IPS-18c (cell line): ENCODE measurements around the gene PNLDC1.

ENCODE experiments used
- H3K4me3 ChIP-seq: 2 replicates; pipeline ENCODE4 v1.7.0; 2013; ENCODE audit warnings: low read depth, mild to moderate bottlenecking, low read length, moderate library complexity; ENCODE audit not compliant: insufficient read depth
- H3K9me3 ChIP-seq: one replicate; pipeline ENCODE4 v1.6.1; 2013; ENCODE audit warnings: mild to moderate bottlenecking, low read length, moderate library complexity; ENCODE audit not compliant: control insufficient read depth, insufficient read depth

PNLDC1 gene

GRCh38 chr6:159800141-159800865, at the start of gene PNLDC1:
PNLDC1 (plus strand) TSS chr6:159800276; CDS start chr6:159800308, 32 bp downstream.
- Histone ChIP-seq H3K4me3 (no peak within 1 kb of the TSS), H3K9me3 (peaks cover 2% of the 10 kb centered on the region)

- H3K9me3 ChIP-seq: no peaks in the 10 kb centered on the region
These were observed 48.6 kb upstream of the PNLDC1 start for GRCh38 chr6:159751448-159751847.

GRCh38 chr6:159753081-159753872, 46.8 kb upstream of the PNLDC1 start:
- H3K4me3 ChIP-seq: no peak overlapping the region
- no peaks in the 10 kb centered on the region for H3K9me3 ChIP-seq

More at GRCh38 chr6:159751448-159751847, 48.6 kb upstream of the PNLDC1 start:
- no peak overlapping the region for H3K4me3 ChIP-seq

GRCh38 chr6:159754401-159754800, 45.7 kb upstream of the PNLDC1 start:
- Histone ChIP-seq H3K9me3 (no peaks in the 10 kb centered on the region), H3K4me3 (no peak overlapping the region)

DNA sequence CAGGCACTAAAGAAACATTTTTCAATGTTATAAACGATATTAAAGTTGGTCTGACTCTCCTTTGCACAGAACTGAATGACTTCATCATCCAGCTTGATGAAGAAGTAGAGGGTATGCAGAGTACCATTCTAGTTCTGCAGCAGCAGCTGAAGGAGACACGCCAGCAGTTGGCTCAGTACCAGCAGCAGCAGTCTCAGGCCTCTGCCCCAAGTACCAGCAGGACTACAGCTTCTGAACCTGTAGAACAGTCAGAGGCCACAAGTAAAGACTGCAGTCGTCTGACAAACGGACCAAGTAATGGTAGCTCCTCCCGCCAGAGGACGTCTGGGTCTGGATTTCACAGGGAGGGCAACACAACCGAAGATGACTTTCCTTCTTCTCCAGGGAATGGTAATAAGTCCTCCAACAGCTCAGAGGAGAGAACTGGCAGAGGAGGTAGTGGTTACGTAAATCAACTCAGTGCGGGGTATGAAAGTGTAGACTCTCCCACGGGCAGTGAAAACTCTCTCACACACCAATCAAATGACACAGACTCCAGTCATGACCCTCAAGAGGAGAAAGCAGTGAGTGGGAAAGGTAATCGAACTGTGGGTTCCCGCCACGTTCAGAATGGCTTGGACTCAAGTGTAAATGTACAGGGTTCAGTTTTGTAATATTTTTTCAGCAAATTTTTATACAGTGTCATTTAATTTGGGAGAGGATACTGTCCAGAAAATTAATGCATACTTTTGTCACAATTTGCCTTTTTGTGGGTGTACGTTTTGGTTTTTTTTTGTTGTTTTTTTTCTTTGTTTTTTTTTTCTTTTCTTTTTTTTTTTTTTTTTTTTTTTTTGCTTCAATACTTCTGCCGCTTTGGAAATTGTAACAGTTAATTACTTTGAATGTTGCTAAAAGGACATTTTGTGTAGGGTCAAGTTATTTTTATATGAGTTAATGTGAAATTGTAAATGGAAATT, 44.8 kb upstream of the PNLDC1 start:
- no peaks in the 10 kb centered on the region for H3K9me3 ChIP-seq
- no peak overlapping the region for H3K4me3 ChIP-seq

- Histone ChIP-seq H3K4me3 (no peak overlapping the region), H3K9me3 (no peaks in the 10 kb centered on the region)
These were observed 43.6 kb upstream of the PNLDC1 start for GRCh38 chr6:159756508-159756907.

DNA sequence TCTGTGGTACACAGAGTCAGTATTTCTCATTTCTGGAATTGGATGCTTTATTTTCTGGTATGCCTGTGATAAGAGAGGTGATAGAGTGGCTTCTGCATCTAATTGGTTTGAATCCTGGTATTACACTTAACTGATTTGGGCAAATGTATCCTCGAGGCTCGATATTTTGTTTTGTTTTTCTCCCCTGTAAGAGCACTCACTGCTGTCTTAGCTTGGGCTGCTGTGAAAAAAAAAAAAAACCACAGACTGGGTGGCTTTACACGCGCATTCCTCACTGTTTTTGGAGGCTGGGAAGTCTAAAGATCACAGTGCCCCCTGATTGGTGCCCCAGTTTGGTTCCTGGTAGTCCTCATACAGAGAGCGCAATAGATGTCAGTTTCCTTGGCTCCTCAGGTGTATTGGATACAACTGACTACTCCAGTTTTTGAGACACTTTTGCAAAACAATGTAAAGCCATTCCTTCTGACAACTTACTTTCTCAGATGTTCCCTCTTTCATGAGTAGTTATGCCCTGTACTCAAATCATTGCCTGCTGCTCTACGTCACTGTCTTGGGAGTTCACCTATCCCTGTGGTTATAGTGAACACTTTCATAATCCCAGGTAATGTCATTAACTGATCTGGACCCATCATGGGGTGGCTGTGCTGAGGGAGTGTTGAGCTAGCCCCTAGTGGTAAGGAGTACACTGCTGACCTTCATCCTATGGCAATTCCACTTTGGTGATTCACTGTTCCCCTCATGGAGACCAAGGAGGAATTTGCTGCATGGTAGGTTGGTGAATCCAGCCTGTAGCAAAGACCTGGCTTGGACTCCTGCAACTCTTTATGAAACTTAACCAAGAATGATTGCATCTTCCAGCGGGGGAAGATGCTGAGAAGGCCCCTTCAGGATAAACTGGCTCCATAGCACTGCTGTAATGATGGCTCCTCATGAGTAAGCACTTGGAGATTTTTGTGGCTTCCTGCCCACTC, 41.8 kb upstream of the PNLDC1 start:
- Histone ChIP-seq H3K4me3 (no peak overlapping the region), H3K9me3 (no peaks in the 10 kb centered on the region)

DNA sequence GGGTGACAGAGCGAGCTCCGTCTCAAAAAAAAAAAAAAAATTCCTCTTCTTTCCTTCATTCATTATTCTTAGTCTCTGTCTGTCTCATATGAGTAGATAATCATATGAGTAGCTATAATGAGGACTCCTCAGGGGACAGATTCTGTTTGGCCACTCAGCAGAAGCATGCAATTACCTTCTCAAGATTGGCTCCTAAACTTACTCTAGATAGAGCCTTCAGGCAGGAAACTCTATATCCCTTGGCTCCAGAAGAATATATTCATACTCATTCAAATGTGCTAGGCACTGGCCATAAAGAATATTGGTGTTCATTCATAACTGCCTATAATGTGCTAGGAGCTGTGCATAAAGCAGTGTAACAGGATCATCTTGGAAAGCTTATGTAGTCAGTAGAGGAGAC, 40.4 kb upstream of the PNLDC1 start:
- H3K4me3 ChIP-seq: no peak overlapping the region
- no peaks in the 10 kb centered on the region for H3K9me3 ChIP-seq

GRCh38 chr6:159760602-159761057, 39.4 kb upstream of the PNLDC1 start:
- H3K4me3 ChIP-seq: peak overlapping the region; percentile 71
- H3K9me3 ChIP-seq: no peaks in the 10 kb centered on the region

GRCh38 chr6:159761129-159761872, 38.8 kb upstream of the PNLDC1 start:
- Histone ChIP-seq H3K9me3 (no peaks in the 10 kb centered on the region), H3K4me3 (peak overlapping the region; percentile 71)

DNA sequence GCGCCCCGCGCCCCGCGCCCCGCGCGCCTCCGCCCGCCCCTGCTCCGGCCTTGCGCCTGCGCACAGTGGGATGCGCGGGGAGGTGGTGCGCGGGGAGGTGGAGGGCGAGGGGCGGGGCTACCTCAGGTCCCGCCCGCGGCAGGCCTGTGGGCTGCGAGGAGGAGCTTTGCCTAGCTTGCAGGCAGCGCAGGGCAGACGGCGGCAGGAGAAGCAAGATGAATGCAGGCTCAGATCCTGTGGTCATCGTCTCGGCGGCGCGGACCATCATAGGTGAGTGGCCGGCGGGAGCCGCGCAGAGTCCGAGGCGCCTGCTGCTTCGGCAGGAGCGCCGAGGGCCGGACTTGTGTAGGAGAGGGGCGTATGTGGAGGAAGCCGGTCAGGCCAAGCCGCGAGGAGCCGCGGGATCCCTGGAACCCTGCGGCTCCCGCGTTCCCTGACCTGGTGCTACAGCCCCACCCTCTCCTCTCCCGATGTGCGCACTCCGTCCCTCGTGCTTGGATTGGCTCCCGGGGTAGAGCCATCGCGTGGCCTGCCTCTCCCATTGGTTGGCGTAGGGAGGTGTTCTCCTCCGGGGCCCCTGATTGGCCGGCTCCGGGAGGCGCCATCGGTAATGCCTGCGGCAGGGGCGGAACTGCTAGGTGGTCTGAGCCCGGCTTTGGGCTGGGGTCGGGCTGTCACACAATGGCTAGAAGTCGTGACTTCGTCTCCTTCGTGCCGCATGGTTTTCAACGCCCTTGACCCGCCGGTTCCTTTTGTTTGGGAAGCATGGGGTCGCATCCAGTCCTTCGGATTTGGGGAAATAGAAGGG, 38.0 kb upstream of the PNLDC1 start, which contains the start of gene ACAT2:
Gene ACAT2 (plus strand): TSS at position 173 of the 808 bp plus-strand sequence. CDS start 43 bp downstream, at position 216.
- Histone ChIP-seq H3K4me3 (peak within 1 kb of the TSS; percentile 96), H3K9me3 (no peaks in the 10 kb centered on the region)

- Histone ChIP-seq H3K9me3 (no peaks in the 10 kb centered on the region), H3K4me3 (peak overlapping the region; percentile 96)
These were observed 37.3 kb upstream of the PNLDC1 start for GRCh38 chr6:159762681-159763293.

DNA sequence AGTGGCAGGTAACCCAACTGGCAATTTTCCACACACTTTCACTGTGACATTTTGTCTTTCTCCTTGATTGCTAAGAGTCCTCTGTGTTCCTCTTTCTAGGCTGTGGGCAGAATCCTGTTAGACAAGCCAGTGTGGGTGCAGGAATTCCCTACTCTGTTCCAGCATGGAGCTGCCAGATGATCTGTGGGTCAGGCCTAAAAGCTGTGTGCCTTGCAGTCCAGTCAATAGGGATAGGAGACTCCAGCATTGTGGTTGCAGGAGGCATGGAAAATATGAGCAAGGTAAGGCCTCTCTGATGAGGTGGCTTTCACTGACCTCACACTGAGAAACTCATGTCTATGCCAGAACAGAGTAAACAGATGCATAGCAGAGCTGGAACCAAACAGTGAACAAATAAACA, 33.2 kb upstream of the PNLDC1 start:
- no peaks in the 10 kb centered on the region for H3K9me3 ChIP-seq
- H3K4me3 ChIP-seq: no peak overlapping the region

- no peaks in the 10 kb centered on the region for H3K9me3 ChIP-seq
- H3K4me3 ChIP-seq: no peak overlapping the region
These were observed 30.6 kb upstream of the PNLDC1 start for GRCh38 chr6:159769470-159769869.
